Naive thymus-derived CD4-positive, alpha-beta T cell (primary cell): Measurements from ENCODE around the gene OR2V2. TPM values are rescaled to one million over a fixed set of nuclear protein-coding genes. Genes with fewer than 3 reads are reported as not detected.
"Not testable (repeated sequence)": the region's sequence is repeated elsewhere in the genome, so short reads cannot be mapped to it uniquely, and the experiment has no call there.

Experiments used
- ATAC-seq: fragments of 150-1000 bp; cut with Tn5 transposase; 2 replicates; pipeline ENCODE4 v1.10.0; 2021; ENCODE audit warnings: mild to moderate bottlenecking, moderate library complexity
- CTCF ChIA-PET: fragments of 350-600 bp; sonication (Branson Sonifier 250); formaldehyde crosslinking; loops from one replicate; lab custom pipeline; 2021; ENCODE audit warnings: antibody characterized with exemption; lab: Charles Lee
- POLR2A ChIA-PET: fragments of 350-600 bp; sonication (Branson Sonifier 250); formaldehyde crosslinking; loops from one replicate; lab custom pipeline; 2021; ENCODE audit warnings: antibody characterized with exemption, inconsistent platforms; lab: Charles Lee
- DNase-seq, 9 donors: peaks; one replicate each; pipeline versions ENCODE4 v3.0.0 to v3.0.0-alpha.2; 2020 to 2022; ENCODE audit warnings: mixed read lengths in 1 of 9
- H3K27ac ChIP-seq: one replicate; pipeline ENCODE4 v1.7.0; 2013; ENCODE audit warnings: mild to moderate bottlenecking, low read depth, low read length, moderate library complexity
- H3K27me3 ChIP-seq, 2 donors: one replicate each; pipeline ENCODE4 v1.7.0; 2013; ENCODE audit warnings: low read length in 2 of 2, mild to moderate bottlenecking in 2 of 2, moderate library complexity in 2 of 2; ENCODE audit not compliant: control insufficient read depth in 2 of 2, insufficient read depth in 2 of 2
- H3K36me3 ChIP-seq, 3 experiments: 1 replicate in 2 of 3; 2 replicates in 1 of 3; pipeline ENCODE4 v1.7.0; 2013; ENCODE audit warnings: low read length in 3 of 3, mild to moderate bottlenecking in 3 of 3, moderate library complexity in 1 of 3; ENCODE audit not compliant: insufficient read depth in 3 of 3, control insufficient read depth in 2 of 3
- H3K4me1 ChIP-seq, 2 donors: one replicate each; pipeline ENCODE4 v1.7.0; 2013; ENCODE audit warnings: low read length in 2 of 2, mild to moderate bottlenecking in 2 of 2, moderate library complexity in 1 of 2; ENCODE audit not compliant: control insufficient read depth in 2 of 2, insufficient read depth in 2 of 2
- H3K4me3 ChIP-seq: 2 replicates; pipeline ENCODE4 v1.7.0; 2013; ENCODE audit warnings: mild to moderate bottlenecking, low read length
- H3K9me3 ChIP-seq, 3 experiments: 1 replicate in 2 of 3; 2 replicates in 1 of 3; pipeline ENCODE4 v1.7.0; 2013; ENCODE audit warnings: low read length in 3 of 3; ENCODE audit not compliant: control insufficient read depth in 2 of 3
- H3K27ac Mint-ChIP-seq, 9 donors: one replicate each; pipeline ENCODE4 v1.8.0; 2020 to 2022; ENCODE audit warnings: mixed read lengths in 9 of 9, mild to moderate bottlenecking in 8 of 9, moderate library complexity in 5 of 9, inconsistent platforms in 2 of 9
- H3K27me3 Mint-ChIP-seq, 5 donors: one replicate each; pipeline ENCODE4 v1.8.0; 2021 to 2022; ENCODE audit warnings: mixed read lengths in 5 of 5, mild to moderate bottlenecking in 1 of 5
- H3K36me3 Mint-ChIP-seq, 5 donors: one replicate each; pipeline ENCODE4 v1.8.0; 2020 to 2022; ENCODE audit warnings: mixed read lengths in 5 of 5, mild to moderate bottlenecking in 3 of 5, inconsistent platforms in 1 of 5
- H3K4me1 Mint-ChIP-seq, 7 donors: one replicate each; pipeline ENCODE4 v1.8.0; 2020 to 2022; ENCODE audit warnings: mixed read lengths in 7 of 7, mild to moderate bottlenecking in 3 of 7, inconsistent platforms in 1 of 7
- H3K4me3 Mint-ChIP-seq, 10 donors: one replicate each; pipeline ENCODE4 v1.8.0; 2020 to 2022; ENCODE audit warnings: mild to moderate bottlenecking in 10 of 10, mixed read lengths in 10 of 10, moderate library complexity in 6 of 10, inconsistent platforms in 2 of 10
- H3K9me3 Mint-ChIP-seq, 11 donors: one replicate each; pipeline ENCODE4 v1.8.0; 2020 to 2022; ENCODE audit warnings: mixed read lengths in 11 of 11, mild to moderate bottlenecking in 4 of 11, inconsistent platforms in 1 of 11, moderate library complexity in 1 of 11
- intact Hi-C, 2 donors: fragments of 100-400 bp; cut with micrococcal nuclease; formaldehyde crosslinking; loops; one replicate each; pipeline ENCODE4 v1.15.1; 2023
- polyA plus RNA-seq, 2 donors: library from polyadenylated mRNA; unstranded; fragments of 300-500 nt; fragmentation: Illumina TruSeq; gene quantifications; one replicate each; pipeline ENCODE4 v1.2.3, GENCODE V29; 2021
- total RNA-seq, 6 experiments: library from RNA in 5 of 6; stranded (reverse) in 5 of 6; gene quantifications; 1 replicate in 5 of 6; 2 replicates in 1 of 6; pipeline ENCODE4 v1.2.3 and lab custom pipeline; 2021 to 2026

The OR2V2 gene
- total and polyA plus RNA-seq, 7 experiments from 2014 or later = not detected

GRCh38 chr5:181108578-181109165 is 38.7 kb upstream of the OR2V2 start:
- H3K27ac ChIP-seq = no peak overlapping the region
- Mint-ChIP-seq H3K27ac (no peak overlapping the region), H3K4me3 (no peak overlapping the region), H3K27me3 (peaks cover 43 to 83% (median 73%) of the 10 kb centered on the region in 5 donors), H3K4me1 (peaks cover 4 to 14% (median 6%) of the 10 kb centered on the region in 7 donors), H3K36me3 (peaks cover 0 to 4% (median 0%) of the 10 kb centered on the region in 5 donors), H3K9me3 (peaks cover 0 to 13% (median 2%) of the 10 kb centered on the region in 11 donors)
- CTCF ChIA-PET = no interaction called here
- no peak overlapping the region for H3K4me3 ChIP-seq
- no peak for ATAC-seq
- H3K36me3 ChIP-seq = no peaks in the 10 kb centered on the region
- POLR2A ChIA-PET = no interaction called here
- no peaks in the 10 kb centered on the region for H3K9me3 ChIP-seq
- peaks cover 0 to 10% of the 10 kb centered on the region in 2 donors for H3K27me3 ChIP-seq
- DNase-seq = no peak
- intact Hi-C loops = no loop called here
- peaks cover 0 to 6% of the 10 kb centered on the region in 2 donors for H3K4me1 ChIP-seq

GRCh38 chr5:181109489-181110013 is 37.8 kb upstream of the OR2V2 start:
- peaks cover 0 to 8% (median 1%) of the 10 kb centered on the region in 7 donors for H3K4me1 Mint-ChIP-seq

GRCh38 chr5:181111010-181111409 is 36.4 kb upstream of the OR2V2 start:
- H3K27me3 ChIP-seq = peaks cover 0 to 16% of the 10 kb centered on the region in 2 donors
- peaks cover 0 to 9% (median 0%) of the 10 kb centered on the region in 3 experiments for H3K9me3 ChIP-seq
- no peak overlapping the region for H3K27ac Mint-ChIP-seq
- no peak for DNase-seq
- H3K27me3 Mint-ChIP-seq = peaks cover 47 to 87% (median 82%) of the 10 kb centered on the region in 5 donors
- H3K4me3 ChIP-seq = no peak overlapping the region
- H3K36me3 Mint-ChIP-seq = no peaks in the 10 kb centered on the region
- H3K27ac ChIP-seq = no peak overlapping the region
- intact Hi-C loops = no loop called here
- H3K4me1 ChIP-seq = no peaks in the 10 kb centered on the region
- POLR2A ChIA-PET = no interaction called here
- H3K4me1 Mint-ChIP-seq = peaks cover 0 to 15% (median 8%) of the 10 kb centered on the region in 7 donors
- ATAC-seq = no peak
- CTCF ChIA-PET = no interaction called here
- no peak overlapping the region for H3K4me3 Mint-ChIP-seq
- peaks cover 0 to 28% (median 6%) of the 10 kb centered on the region in 11 donors for H3K9me3 Mint-ChIP-seq
- H3K36me3 ChIP-seq = no peaks in the 10 kb centered on the region

More at GRCh38 chr5:181109489-181110013, 37.8 kb upstream of the OR2V2 start:
- POLR2A ChIA-PET = no interaction called here
- Histone ChIP-seq H3K4me3 (no peak overlapping the region), H3K27ac (no peak overlapping the region), H3K27me3 (peaks cover 0 to 16% of the 10 kb centered on the region in 2 donors), H3K36me3 (no peaks in the 10 kb centered on the region), H3K4me1 (peaks cover 0 to under 1% of the 10 kb centered on the region in 2 donors), H3K9me3 (peaks cover 0 to 8% (median 0%) of the 10 kb centered on the region in 3 experiments)
- DNase-seq = no peak
- no peak for ATAC-seq
- H3K4me3 Mint-ChIP-seq = no peak overlapping the region
- H3K27ac Mint-ChIP-seq = no peak overlapping the region
- peaks cover 0 to 4% (median 0%) of the 10 kb centered on the region in 5 donors for H3K36me3 Mint-ChIP-seq
- CTCF ChIA-PET = no interaction called here
- H3K9me3 Mint-ChIP-seq = peaks cover 0 to 17% (median 6%) of the 10 kb centered on the region in 11 donors
- peaks cover 45 to 84% (median 77%) of the 10 kb centered on the region in 5 donors for H3K27me3 Mint-ChIP-seq
- intact Hi-C loops = no loop called here

GRCh38 chr5:181112476-181112875 is 34.9 kb upstream of the OR2V2 start:
- Histone ChIP-seq H3K27me3 (peaks cover 0 to 21% of the 10 kb centered on the region in 2 donors), H3K27ac (no peak overlapping the region), H3K9me3 (peaks cover 0 to 9% (median 0%) of the 10 kb centered on the region in 3 experiments), H3K36me3 (no peaks in the 10 kb centered on the region), H3K4me1 (no peaks in the 10 kb centered on the region), H3K4me3 (no peak overlapping the region)
- H3K4me1 Mint-ChIP-seq = peaks cover 0 to 14% (median 8%) of the 10 kb centered on the region in 7 donors
- no peak overlapping the region for H3K27ac Mint-ChIP-seq
- peaks cover 0 to 31% (median 6%) of the 10 kb centered on the region in 11 donors for H3K9me3 Mint-ChIP-seq
- no peaks in the 10 kb centered on the region for H3K36me3 Mint-ChIP-seq
- no peak overlapping the region for H3K4me3 Mint-ChIP-seq
- DNase-seq (no peak), ATAC-seq (no peak)
- CTCF ChIA-PET = no interaction called here
- H3K27me3 Mint-ChIP-seq = peaks cover 54 to 90% (median 84%) of the 10 kb centered on the region in 5 donors
- intact Hi-C loops = no loop called here
- POLR2A ChIA-PET = no interaction called here

GRCh38 chr5:181113572-181113971 is 33.8 kb upstream of the OR2V2 start:
- H3K4me3 Mint-ChIP-seq, H3K4me3 ChIP-seq, CTCF ChIA-PET, intact Hi-C loops, DNase-seq, H3K27ac ChIP-seq, H3K36me3 ChIP-seq, H3K9me3 ChIP-seq, ATAC-seq, H3K36me3 Mint-ChIP-seq, H3K27ac Mint-ChIP-seq, H3K4me1 ChIP-seq, POLR2A ChIA-PET: not testable (repeated sequence)
- Mint-ChIP-seq H3K27me3 (peaks cover 57 to 91% (median 88%) of the 10 kb centered on the region in 5 donors), H3K4me1 (peaks cover 0 to 14% (median 8%) of the 10 kb centered on the region in 7 donors), H3K9me3 (peaks cover 0 to 31% (median 6%) of the 10 kb centered on the region in 11 donors)
- peaks cover 0 to 16% of the 10 kb centered on the region in 2 donors for H3K27me3 ChIP-seq

GRCh38 chr5:181114284-181114843 is 33.0 kb upstream of the OR2V2 start:
- Histone ChIP-seq H3K36me3 (no peaks in the 10 kb centered on the region), H3K27me3 (peaks cover 0 to 16% of the 10 kb centered on the region in 2 donors), H3K9me3 (peaks cover 0 to 9% (median 0%) of the 10 kb centered on the region in 3 experiments), H3K4me3 (no peak overlapping the region), H3K4me1 (no peaks in the 10 kb centered on the region), H3K27ac (no peak overlapping the region)
- intact Hi-C loops = loop anchor here in 1 of 2 donors (2.0 kb wide), 1 partner anchor 62 kb away; no protein-coding TSS in a partner anchor
- peaks cover 0 to 14% (median 8%) of the 10 kb centered on the region in 7 donors for H3K4me1 Mint-ChIP-seq
- no peaks in the 10 kb centered on the region for H3K36me3 Mint-ChIP-seq
- H3K4me3 Mint-ChIP-seq = peak overlapping the region in 3 of 10 donors; percentile 10 to 40 (median 25)
- POLR2A ChIA-PET = no interaction called here
- peaks cover 62 to 91% (median 88%) of the 10 kb centered on the region in 5 donors for H3K27me3 Mint-ChIP-seq
- CTCF ChIA-PET = no interaction called here
- DNase-seq = no peak
- H3K27ac Mint-ChIP-seq = no peak overlapping the region
- peaks cover 0 to 31% (median 6%) of the 10 kb centered on the region in 11 donors for H3K9me3 Mint-ChIP-seq
- no peak for ATAC-seq
